Progenitor cell of endocrine pancreas (in vitro differentiated cells): Measurements from ENCODE around the gene PXT1. TPM values are rescaled to one million over a fixed set of nuclear protein-coding genes. Genes with fewer than 3 reads are reported as not detected.

Experiments used
- DNase-seq: peaks from one replicate; pipeline ENCODE4 v3.0.0; 2021; ENCODE audit warnings: low spot score; ENCODE audit not compliant: unreplicated experiment
- H3K27ac Mint-ChIP-seq: 2 replicates; pipeline ENCODE4 v1.8.0; 2021; ENCODE audit warnings: mild to moderate bottlenecking, moderate library complexity, mixed read lengths
- H3K27me3 Mint-ChIP-seq: 2 replicates; pipeline ENCODE4 v1.8.0; 2021; ENCODE audit warnings: mixed read lengths
- H3K36me3 Mint-ChIP-seq: 2 replicates; pipeline ENCODE4 v1.8.0; 2022; ENCODE audit warnings: mixed read lengths; ENCODE audit not compliant: insufficient read depth
- H3K4me1 Mint-ChIP-seq: 2 replicates; pipeline ENCODE4 v1.8.0; 2021; ENCODE audit warnings: low read depth, mixed read lengths
- H3K4me3 Mint-ChIP-seq: 2 replicates; pipeline ENCODE4 v1.8.0; 2021; ENCODE audit warnings: low read depth, mild to moderate bottlenecking, moderate library complexity, mixed read lengths
- H3K9me3 Mint-ChIP-seq: 2 replicates; pipeline ENCODE4 v1.8.0; 2021; ENCODE audit warnings: low read depth, mixed read lengths
- long read RNA-seq: library from polyadenylated mRNA; unstranded; transcript quantifications from one replicate; pipeline ENCODE4 v2.0.0, GENCODE V29; 2020
- total RNA-seq: library from RNA; stranded (reverse); gene quantifications from 2 replicates; pipeline ENCODE4 v1.2.1, GENCODE V29; 2021
- TF ChIP-seq, protein P1 (sequence below): fragments of 200-600 bp; sonication (generic); IDR thresholded peaks from one replicate; pipeline ENCODE4 v1.5.0; 2021; ENCODE audit warnings: antibody characterized with exemption, mild to moderate bottlenecking; ENCODE audit not compliant: unreplicated experiment

The PXT1 gene, protein sequence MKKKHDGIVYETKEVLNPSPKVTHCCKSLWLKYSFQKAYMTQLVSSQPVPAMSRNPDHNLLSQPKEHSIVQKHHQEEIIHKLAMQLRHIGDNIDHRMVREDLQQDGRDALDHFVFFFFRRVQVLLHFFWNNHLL
- total RNA-seq, result not detected in 2 replicates
- long read RNA-seq, result 0 reads

DNA sequence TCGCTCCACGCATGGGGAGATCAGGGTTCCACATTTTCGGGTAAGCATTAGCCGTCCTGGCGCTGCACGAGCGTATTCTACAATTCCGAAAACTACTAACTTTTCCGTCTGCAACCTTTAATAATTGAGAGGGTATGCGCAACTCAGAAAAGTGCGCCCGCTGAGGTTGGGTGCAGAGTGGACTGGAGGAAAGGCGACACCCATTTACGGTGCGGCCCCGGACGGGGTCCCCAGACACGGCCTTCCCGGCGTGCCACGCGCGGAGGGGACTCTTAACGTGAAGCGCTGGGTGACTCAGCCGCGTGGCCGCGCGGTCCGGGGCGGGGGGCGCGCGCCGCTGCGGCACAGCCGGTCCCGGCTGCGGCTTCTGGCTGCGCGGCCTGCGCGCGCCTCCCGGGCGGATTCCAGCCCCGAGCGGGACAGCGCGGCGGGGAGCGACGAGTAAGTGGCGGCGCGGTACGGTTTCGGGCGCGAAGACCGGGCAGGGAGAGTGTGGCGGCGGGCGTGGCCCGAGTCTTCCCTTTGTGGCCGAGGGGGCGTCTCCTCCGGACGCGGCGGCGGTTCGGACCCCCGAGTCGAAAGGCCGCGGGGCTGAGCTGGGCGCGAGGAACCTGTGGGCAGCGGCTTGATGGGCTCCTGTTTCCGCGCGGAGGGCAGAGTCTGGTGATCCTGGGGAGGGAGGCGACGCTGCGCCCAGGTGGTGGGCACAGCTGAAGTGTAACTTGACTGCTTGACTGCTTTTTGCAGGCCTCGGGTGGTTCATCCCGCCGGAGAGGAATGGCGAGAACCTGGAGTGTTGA lies at the start of gene PXT1, which contains the start of gene KCTD20:
Gene PXT1 (minus strand): TSS at position 184 of the 800 bp plus-strand sequence. CDS start 16,772 bp downstream, outside the sequence.
Gene KCTD20 (plus strand): TSS at position 330 of the 800 bp plus-strand sequence. CDS start 27,098 bp downstream, outside the sequence.
- peaks cover 5% of the 10 kb centered on the region for H3K36me3 Mint-ChIP-seq
- peak within 1 kb of the TSS; percentile 97 for H3K4me3 Mint-ChIP-seq
- H3K27me3 Mint-ChIP-seq, result no peaks in the 10 kb centered on the region
- peaks cover 30% of the 10 kb centered on the region for H3K4me1 Mint-ChIP-seq
- H3K27ac Mint-ChIP-seq, result peak within 1 kb of the TSS; percentile 98
- TF ChIP-seq, protein P1, sequence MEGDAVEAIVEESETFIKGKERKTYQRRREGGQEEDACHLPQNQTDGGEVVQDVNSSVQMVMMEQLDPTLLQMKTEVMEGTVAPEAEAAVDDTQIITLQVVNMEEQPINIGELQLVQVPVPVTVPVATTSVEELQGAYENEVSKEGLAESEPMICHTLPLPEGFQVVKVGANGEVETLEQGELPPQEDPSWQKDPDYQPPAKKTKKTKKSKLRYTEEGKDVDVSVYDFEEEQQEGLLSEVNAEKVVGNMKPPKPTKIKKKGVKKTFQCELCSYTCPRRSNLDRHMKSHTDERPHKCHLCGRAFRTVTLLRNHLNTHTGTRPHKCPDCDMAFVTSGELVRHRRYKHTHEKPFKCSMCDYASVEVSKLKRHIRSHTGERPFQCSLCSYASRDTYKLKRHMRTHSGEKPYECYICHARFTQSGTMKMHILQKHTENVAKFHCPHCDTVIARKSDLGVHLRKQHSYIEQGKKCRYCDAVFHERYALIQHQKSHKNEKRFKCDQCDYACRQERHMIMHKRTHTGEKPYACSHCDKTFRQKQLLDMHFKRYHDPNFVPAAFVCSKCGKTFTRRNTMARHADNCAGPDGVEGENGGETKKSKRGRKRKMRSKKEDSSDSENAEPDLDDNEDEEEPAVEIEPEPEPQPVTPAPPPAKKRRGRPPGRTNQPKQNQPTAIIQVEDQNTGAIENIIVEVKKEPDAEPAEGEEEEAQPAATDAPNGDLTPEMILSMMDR, result no peak
- H3K9me3 Mint-ChIP-seq, result no peaks in the 10 kb centered on the region
- DNase-seq, result peak; percentile 78

DNA sequence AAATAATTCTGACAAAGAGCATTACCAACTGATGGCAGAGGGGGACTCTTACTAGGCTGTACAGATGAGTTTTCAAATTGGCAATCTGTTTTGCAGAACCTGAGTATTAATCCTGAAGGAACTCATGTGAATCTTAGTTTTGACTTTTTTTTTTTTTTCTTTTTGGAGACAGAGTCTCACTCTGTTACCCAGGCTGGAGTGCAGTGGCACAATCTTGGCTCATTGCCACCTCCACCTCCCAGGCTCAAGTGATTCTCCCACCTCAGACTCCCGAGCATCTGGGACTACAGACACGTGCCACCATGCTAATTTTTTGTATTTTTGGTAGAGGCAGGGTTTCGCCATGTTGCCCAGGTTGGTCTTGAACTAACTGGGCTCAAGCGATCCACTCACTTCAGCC lies 49.4 kb upstream of the PXT1 start:
- peaks cover 33% of the 10 kb centered on the region for H3K36me3 Mint-ChIP-seq
- peaks cover 9% of the 10 kb centered on the region for H3K4me1 Mint-ChIP-seq
- no peaks in the 10 kb centered on the region for H3K9me3 Mint-ChIP-seq
- H3K4me3 Mint-ChIP-seq, result no peak overlapping the region
- no peak for DNase-seq
- H3K27ac Mint-ChIP-seq, result no peak overlapping the region
- TF ChIP-seq, protein P1, result no peak
- H3K27me3 Mint-ChIP-seq, result no peaks in the 10 kb centered on the region

DNA sequence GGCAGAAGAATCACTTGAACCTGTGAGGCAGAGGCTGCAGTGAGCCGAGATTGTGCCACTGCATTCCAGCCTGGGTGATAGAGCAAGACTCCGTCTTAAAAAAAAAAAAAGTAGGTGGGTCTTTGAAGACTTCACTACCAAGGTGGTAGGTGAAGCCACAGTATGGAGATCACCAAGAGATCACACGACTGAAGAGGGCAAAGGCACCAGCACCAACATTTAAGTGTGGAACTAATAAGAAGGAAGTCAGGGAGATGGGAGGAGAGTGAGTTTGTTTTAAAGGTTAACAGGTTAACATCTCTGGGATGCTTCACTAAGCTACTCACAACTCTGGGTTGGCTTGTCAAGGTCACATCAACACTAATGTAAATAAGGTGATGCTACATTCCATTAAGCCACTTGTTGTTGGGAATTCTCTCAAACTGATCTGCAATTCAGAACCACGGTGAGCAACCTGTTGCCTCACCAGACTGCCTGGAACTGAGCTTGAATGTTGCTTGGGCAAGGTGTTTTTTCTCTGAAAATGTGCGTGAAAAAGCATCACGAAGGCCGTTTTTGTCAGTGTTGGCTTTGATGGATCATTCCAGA lies 48.8 kb upstream of the PXT1 start:
- no peaks in the 10 kb centered on the region for H3K27me3 Mint-ChIP-seq
- H3K27ac Mint-ChIP-seq, result no peak overlapping the region
- no peaks in the 10 kb centered on the region for H3K9me3 Mint-ChIP-seq
- DNase-seq, result no peak
- H3K36me3 Mint-ChIP-seq, result peaks cover 31% of the 10 kb centered on the region
- TF ChIP-seq, protein P1, result no peak
- H3K4me3 Mint-ChIP-seq, result no peak overlapping the region
- H3K4me1 Mint-ChIP-seq, result peaks cover 9% of the 10 kb centered on the region

DNA sequence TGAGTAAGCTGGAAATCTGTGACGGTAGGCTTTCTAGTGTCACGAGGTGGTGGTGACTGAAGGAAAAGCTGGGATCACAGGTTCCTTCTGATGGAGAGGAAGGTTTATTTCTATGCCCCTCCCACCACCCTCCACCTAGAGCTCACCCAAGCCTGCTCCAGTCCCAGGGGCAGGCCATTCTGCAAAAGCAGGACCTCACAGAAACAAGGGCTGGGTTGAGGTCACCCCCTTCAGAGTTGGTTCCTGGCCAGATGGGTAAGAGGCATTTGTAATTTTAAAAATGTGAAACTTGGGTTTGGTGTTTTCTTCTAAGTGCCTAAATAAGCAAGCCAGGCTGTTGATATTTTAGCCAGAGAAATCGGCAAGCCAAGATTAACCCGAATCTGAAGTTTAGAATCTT lies 46.8 kb upstream of the PXT1 start:
- H3K36me3 Mint-ChIP-seq, result peaks cover 20% of the 10 kb centered on the region
- H3K4me1 Mint-ChIP-seq, result peaks cover 9% of the 10 kb centered on the region
- TF ChIP-seq, protein P1, result no peak
- no peaks in the 10 kb centered on the region for H3K27me3 Mint-ChIP-seq
- H3K27ac Mint-ChIP-seq, result no peak overlapping the region
- no peak overlapping the region for H3K4me3 Mint-ChIP-seq
- DNase-seq, result no peak
- no peaks in the 10 kb centered on the region for H3K9me3 Mint-ChIP-seq

DNA sequence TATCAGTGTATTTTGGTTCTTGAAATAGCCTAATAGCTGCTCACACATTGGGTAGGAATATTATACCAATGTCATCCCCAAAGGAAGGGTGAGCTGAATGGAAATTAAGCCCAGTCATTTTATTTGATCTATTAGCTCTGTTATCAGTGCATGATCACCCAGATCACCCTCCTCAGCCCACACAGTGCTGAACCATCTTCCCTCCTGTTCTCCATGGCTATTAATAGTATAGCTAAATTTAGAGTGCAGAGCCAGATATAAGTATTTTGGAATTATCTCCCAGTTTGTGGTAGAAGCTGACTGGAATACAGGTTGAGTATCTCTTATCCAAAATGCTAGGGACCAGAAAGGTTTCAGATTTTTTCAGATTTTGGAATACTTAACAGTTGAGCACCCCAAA lies 45.6 kb upstream of the PXT1 start:
- Mint-ChIP-seq H3K4me1 (no peaks in the 10 kb centered on the region), H3K27ac (no peak overlapping the region), H3K4me3 (no peak overlapping the region), H3K36me3 (peaks cover 19% of the 10 kb centered on the region), H3K9me3 (no peaks in the 10 kb centered on the region), H3K27me3 (no peaks in the 10 kb centered on the region)
- TF ChIP-seq, protein P1, result no peak
- no peak for DNase-seq
